HepG2 (cell line): ENCODE data around the gene COL8A1. TPM values are rescaled to one million over a fixed set of nuclear protein-coding genes. Genes with fewer than 3 reads are reported as not detected.

ENCODE experiments used
- ATAC-seq: fragments of 200-7000 bp; cut with Tn5 transposase; 3 replicates; pipeline ENCODE4 v1.9.1; 2020; ENCODE audit warnings: mild to moderate bottlenecking, moderate library complexity
- BruUV-seq: library from RNA; stranded (reverse); fragments of 400-500 nt; replicated peaks from 2 replicates; lab custom pipeline; 2021; lab: Mats Ljungman, UMichigan
- CTCF ChIA-PET: fragments of 300-600 bp; formaldehyde crosslinking; extraction: SDS; loops from one replicate; lab custom pipeline; 2021; ENCODE audit warnings: low total read pairs, inconsistent platforms, low intra/inter-chr PET ratio; lab: Yijun Ruan, JAX
- POLR2A ChIA-PET: fragments of 350-600 bp; sonication (Branson Sonifier 250); formaldehyde crosslinking; loops from one replicate; lab custom pipeline; 2020; ENCODE audit warnings: antibody characterized with exemption, inconsistent platforms; lab: Yijun Ruan, JAX
- DNase-seq: peaks from one replicate; pipeline ENCODE4 v3.0.0-alpha.2; 2015; ENCODE audit warnings: low spot score
- FAIRE-seq: peaks from 3 replicates; lab custom pipeline; 2011; peaks lifted over from hg19 to GRCh38; lab: Jason Lieb, UNC
- H2AFZ ChIP-seq: one replicate; pipeline ENCODE4 v1.6.1; 2011; ENCODE audit warnings: low read length, inconsistent platforms
- H3K27ac ChIP-seq: fragments of 300-600 bp; 3 replicates; pipeline ENCODE4 v1.8.0; 2011; ENCODE audit warnings: mixed run types, mild to moderate bottlenecking, mixed read lengths, low read length, inconsistent platforms; ENCODE audit not compliant: insufficient read depth; ENCODE audit errors: extremely low read length
- H3K27me3 ChIP-seq, 2 experiments: fragments of 200-600 bp in 1 of 2; 2 replicates in 1 of 2; 3 replicates in 1 of 2; pipeline versions ENCODE4 v1.6.0 to v1.8.0; 2011; ENCODE audit warnings: low read length in 2 of 2, mild to moderate bottlenecking in 2 of 2, moderate library complexity in 2 of 2, inconsistent platforms in 1 of 2; ENCODE audit not compliant: insufficient read depth in 2 of 2, control insufficient read depth in 1 of 2
- H3K36me3 ChIP-seq, 2 experiments: fragments of 200-600 bp in 1 of 2; replicated peaks in 1 of 2; 2 replicates in 1 of 2; 3 replicates in 1 of 2; pipeline versions ENCODE4 v1.5.1 to v1.8.0; 2011; ENCODE audit warnings: low read length in 2 of 2, inconsistent platforms in 1 of 2; ENCODE audit not compliant: insufficient read depth in 2 of 2, control insufficient read depth in 1 of 2
- H3K4me1 ChIP-seq: 2 replicates; pipeline ENCODE4 v1.5.1; 2012; ENCODE audit warnings: low read length, inconsistent platforms; ENCODE audit not compliant: insufficient read depth
- H3K4me2 ChIP-seq: 2 replicates; pipeline ENCODE4 v1.6.0; 2011; ENCODE audit warnings: low read depth, low read length, inconsistent platforms
- H3K4me3 ChIP-seq, 3 experiments: fragments of 200-600 bp in 1 of 3; sonication (generic), shearing (Covaris generic) in 1 of 3; replicated peaks in 1 of 3; 2 replicates each; pipeline ENCODE4 v1.5.1; 2011 to 2016; ENCODE audit warnings: low read length in 3 of 3, inconsistent platforms in 2 of 3, low read depth in 2 of 3, mild to moderate bottlenecking in 2 of 3, control low read depth in 1 of 3, mixed read lengths in 1 of 3; ENCODE audit not compliant: insufficient read depth in 1 of 3
- H3K79me2 ChIP-seq: one replicate; pipeline ENCODE4 v1.6.1; 2011; ENCODE audit warnings: low read length, inconsistent platforms; ENCODE audit not compliant: insufficient read depth
- H3K9ac ChIP-seq: 2 replicates; pipeline ENCODE4 v1.6.0; 2011; ENCODE audit warnings: mild to moderate bottlenecking, low read depth, low read length, inconsistent platforms; ENCODE audit not compliant: insufficient read depth
- H3K9me3 ChIP-seq: 2 replicates; pipeline ENCODE4 v1.5.1; 2012; ENCODE audit warnings: mild to moderate bottlenecking, low read length
- H4K20me1 ChIP-seq: 2 replicates; pipeline ENCODE4 v1.6.0; 2011; ENCODE audit warnings: inconsistent platforms, mild to moderate bottlenecking, low read length, moderate library complexity; ENCODE audit not compliant: insufficient read depth
- ATF2 ChIP-seq: sonication (generic); formaldehyde crosslinking; IDR thresholded peaks from 2 replicates; pipeline ENCODE4 v1.4.0; 2020; ENCODE audit warnings: missing genetic modification reagents
- GABPA ChIP-seq, 2 experiments: IDR thresholded peaks; 2 replicates each; pipeline ENCODE4 v1.6.1; 2011 to 2016; ENCODE audit warnings: low read depth in 2 of 2, low read length in 1 of 2, missing biosample characterization in 1 of 2, missing genetic modification characterization in 1 of 2
- HNF4A ChIP-seq: sonication (generic); formaldehyde crosslinking; IDR thresholded peaks from 2 replicates; pipeline ENCODE4 v1.4.0; 2020; ENCODE audit warnings: missing genetic modification reagents
- NR3C1 ChIP-seq: sonication (generic); formaldehyde crosslinking; IDR thresholded peaks from 2 replicates; pipeline ENCODE4 v1.4.0; 2020; ENCODE audit warnings: missing genetic modification reagents
- RARG ChIP-seq: sonication (generic); formaldehyde crosslinking; IDR thresholded peaks from 2 replicates; pipeline ENCODE4 v1.4.0; 2020; ENCODE audit warnings: low read depth, mild to moderate bottlenecking, missing genetic modification reagents
- RFXANK ChIP-seq: IDR thresholded peaks from 2 replicates; pipeline ENCODE4 v1.6.1; 2016
- U2AF2 ChIP-seq: fragments of 200-400 bp; formaldehyde crosslinking; IDR thresholded peaks from 2 replicates; pipeline ENCODE4 v1.6.1; 2017; ENCODE audit warnings: low read depth, mild to moderate bottlenecking, low read length
- ZFP36L1 ChIP-seq: sonication (generic); formaldehyde crosslinking; IDR thresholded peaks from 2 replicates; pipeline ENCODE4 v1.8.0; 2022; ENCODE audit warnings: mild to moderate bottlenecking, missing genetic modification reagents, moderate library complexity
- ZFP37 ChIP-seq: sonication (generic); formaldehyde crosslinking; IDR thresholded peaks from 2 replicates; pipeline ENCODE4 v1.4.0; 2020; ENCODE audit warnings: missing genetic modification reagents, borderline replicate concordance
- ZNF124 ChIP-seq: sonication (generic); formaldehyde crosslinking; IDR thresholded peaks from 2 replicates; pipeline ENCODE4 v1.4.0; 2020; ENCODE audit warnings: missing genetic modification reagents
- ZNF138 ChIP-seq: sonication (generic); formaldehyde crosslinking; IDR thresholded peaks from 2 replicates; pipeline ENCODE4 v1.5.0; 2020; ENCODE audit warnings: mild to moderate bottlenecking, low read depth, missing genetic modification reagents
- ZNF451 ChIP-seq: sonication (generic); formaldehyde crosslinking; IDR thresholded peaks from 2 replicates; pipeline ENCODE4 v1.5.0; 2020; ENCODE audit warnings: mild to moderate bottlenecking, missing genetic modification reagents
- ZNF510 ChIP-seq: sonication (generic); formaldehyde crosslinking; IDR thresholded peaks from 2 replicates; pipeline ENCODE4 v1.4.0; 2020; ENCODE audit warnings: low read depth, mild to moderate bottlenecking, missing genetic modification reagents
- WGBS: methylation state at CpG from one replicate; pipeline ENCODE4 v1.1.6; 2017; ENCODE audit warnings: low lambda C conversion rate; 5-methylcytosine and 5-hydroxymethylcytosine counted together
- in situ Hi-C: cut with HindIII; loops from 2 replicates; pipeline ENCODE4 v1.10.0; 2017; ENCODE audit warnings: low pct_unique_long_range_greater_than_20kb; ENCODE audit not compliant: extremely low pct_ligation_motif_present
- intact Hi-C: fragments of 100-400 bp; cut with micrococcal nuclease; formaldehyde crosslinking; loops from one replicate; pipeline ENCODE4 v1.10.0; 2022; ENCODE audit not compliant: unreplicated experiment
- polyA plus RNA-seq, 8 experiments: library from polyadenylated mRNA; depleted of rRNA in 3 of 8; stranded (reverse) in 7 of 8; unstranded in 1 of 8; fragments of >200 nt; fragmentation: Illumina TruSeq in 4 of 8; extraction: Trizol in 4 of 8; gene quantifications; 2 replicates each; pipeline versions ENCODE4 v1.2.1 to v1.2.3, GENCODE V29; 2011 to 2016; ENCODE audit warnings: low read depth in 4 of 8, missing spikeins in 1 of 8, mixed read lengths in 1 of 8; ENCODE audit not compliant: insufficient read depth in 1 of 8
- total RNA-seq, 5 experiments: library from RNA; depleted of rRNA; stranded (reverse); fragments of >200 nt; fragmentation: Illumina TruSeq; extraction: Trizol; gene quantifications; 2 replicates each; pipeline ENCODE4 v1.2.3, GENCODE V29; 2016; ENCODE audit warnings: low read depth in 1 of 5
- TF ChIP-seq, protein P1 (sequence below): sonication (generic); formaldehyde crosslinking; IDR thresholded peaks from 2 replicates; pipeline ENCODE4 v1.4.0; 2020; ENCODE audit warnings: missing genetic modification reagents, borderline replicate concordance
- TF ChIP-seq, protein P2 (sequence below): IDR thresholded peaks from 2 replicates; pipeline ENCODE4 v1.6.1; 2016; ENCODE audit warnings: mild to moderate bottlenecking, missing biosample characterization, missing genetic modification reagents

Gene COL8A1
- total and polyA plus RNA-seq, 2 of the 13 experiments (the other 11 are each of a cell fraction or from before 2014, with no cell fraction given): not detected

DNA sequence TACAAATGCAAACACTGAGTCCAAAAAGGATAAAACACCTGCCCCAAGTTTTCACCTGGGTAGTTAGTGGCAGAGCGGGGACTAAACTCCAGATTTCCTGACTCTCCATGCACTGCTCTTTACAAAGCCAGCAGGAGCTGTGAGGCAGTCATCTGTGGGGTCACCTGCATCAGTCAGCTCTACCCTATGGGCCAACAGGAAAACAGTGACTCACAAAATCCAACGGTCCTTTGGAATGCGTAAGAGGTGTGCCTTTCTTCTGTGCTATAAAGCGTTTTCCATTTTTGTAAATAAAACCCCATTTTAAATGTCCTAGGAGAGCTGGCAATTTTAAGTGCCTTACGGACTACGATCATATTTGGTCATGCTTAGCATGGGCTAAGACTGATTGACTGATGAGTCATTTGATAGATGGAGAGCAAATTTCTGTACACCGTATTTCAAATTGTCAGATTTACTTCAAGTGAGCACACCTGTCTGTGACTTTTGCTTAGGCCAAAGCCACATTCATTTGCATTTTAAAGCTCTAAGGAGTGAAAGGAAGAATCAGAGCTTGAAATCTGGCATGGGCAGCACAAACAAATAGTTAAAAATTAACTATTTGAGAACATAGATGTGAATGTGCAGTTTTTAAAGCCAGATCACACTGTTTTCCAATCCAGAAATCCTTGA lies 4.4 kb upstream of the COL8A1 start (continued):
- TF ChIP-seq, protein P1, sequence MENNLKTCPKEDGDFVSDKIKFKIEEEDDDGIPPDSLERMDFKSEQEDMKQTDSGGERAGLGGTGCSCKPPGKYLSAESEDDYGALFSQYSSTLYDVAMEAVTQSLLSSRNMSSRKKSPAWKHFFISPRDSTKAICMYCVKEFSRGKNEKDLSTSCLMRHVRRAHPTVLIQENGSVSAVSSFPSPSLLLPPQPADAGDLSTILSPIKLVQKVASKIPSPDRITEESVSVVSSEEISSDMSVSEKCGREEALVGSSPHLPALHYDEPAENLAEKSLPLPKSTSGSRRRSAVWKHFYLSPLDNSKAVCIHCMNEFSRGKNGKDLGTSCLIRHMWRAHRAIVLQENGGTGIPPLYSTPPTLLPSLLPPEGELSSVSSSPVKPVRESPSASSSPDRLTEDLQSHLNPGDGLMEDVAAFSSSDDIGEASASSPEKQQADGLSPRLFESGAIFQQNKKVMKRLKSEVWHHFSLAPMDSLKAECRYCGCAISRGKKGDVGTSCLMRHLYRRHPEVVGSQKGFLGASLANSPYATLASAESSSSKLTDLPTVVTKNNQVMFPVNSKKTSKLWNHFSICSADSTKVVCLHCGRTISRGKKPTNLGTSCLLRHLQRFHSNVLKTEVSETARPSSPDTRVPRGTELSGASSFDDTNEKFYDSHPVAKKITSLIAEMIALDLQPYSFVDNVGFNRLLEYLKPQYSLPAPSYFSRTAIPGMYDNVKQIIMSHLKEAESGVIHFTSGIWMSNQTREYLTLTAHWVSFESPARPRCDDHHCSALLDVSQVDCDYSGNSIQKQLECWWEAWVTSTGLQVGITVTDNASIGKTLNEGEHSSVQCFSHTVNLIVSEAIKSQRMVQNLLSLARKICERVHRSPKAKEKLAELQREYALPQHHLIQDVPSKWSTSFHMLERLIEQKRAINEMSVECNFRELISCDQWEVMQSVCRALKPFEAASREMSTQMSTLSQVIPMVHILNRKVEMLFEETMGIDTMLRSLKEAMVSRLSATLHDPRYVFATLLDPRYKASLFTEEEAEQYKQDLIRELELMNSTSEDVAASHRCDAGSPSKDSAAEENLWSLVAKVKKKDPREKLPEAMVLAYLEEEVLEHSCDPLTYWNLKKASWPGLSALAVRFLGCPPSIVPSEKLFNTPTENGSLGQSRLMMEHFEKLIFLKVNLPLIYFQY (CRISPR knock-in tag): no peak
- TF ChIP-seq HNF4A (CRISPR knock-in tag) (no peak), ZNF124 (CRISPR knock-in tag) (no peak), ATF2 (CRISPR knock-in tag) (no peak), U2AF2 (no peak), RFXANK (CRISPR knock-in tag) (no peak)

DNA sequence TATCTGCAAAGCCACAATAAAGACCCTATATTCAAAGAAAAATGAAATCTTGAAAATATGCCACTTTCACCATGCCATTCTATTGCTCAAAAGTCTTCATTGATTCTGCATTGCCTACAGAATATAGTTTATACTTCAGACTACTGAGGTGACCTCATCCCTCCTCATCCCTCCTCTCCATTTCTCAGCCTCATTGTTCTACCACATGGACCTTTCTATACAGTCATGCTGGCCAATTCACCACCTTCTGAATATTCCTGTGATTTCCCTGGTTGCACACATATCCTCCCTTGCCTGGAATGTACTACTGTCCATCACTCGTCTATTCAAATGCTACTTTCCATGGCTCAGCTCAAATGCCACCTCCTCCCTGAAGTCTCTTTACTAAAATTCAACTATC lies 3.5 kb upstream of the COL8A1 start:
- ATAC-seq: no peak
- Histone ChIP-seq H3K4me3 (no peak overlapping the region), H3K27me3 (peaks cover 4 to 29% of the 10 kb centered on the region in 2 experiments)

More for the DNA sequence above, 3.5 kb upstream of the COL8A1 start:
- H3K4me1 ChIP-seq: no peaks in the 10 kb centered on the region
- H3K9me3 ChIP-seq: no peaks in the 10 kb centered on the region
- BruUV-seq: no TSS peak
- ChIA-PET CTCF (no interaction called here), POLR2A (no interaction called here)
- no peak overlapping the region for H3K4me2 ChIP-seq
- H3K27ac ChIP-seq: no peak overlapping the region
- H4K20me1 ChIP-seq: no peaks in the 10 kb centered on the region
- intact Hi-C loops (no loop called here), in situ Hi-C loops (no loop called here)
- no peak overlapping the region for H2AFZ ChIP-seq
- 0% methylated on average over 1 of the region's 1 CpG for WGBS
- H3K79me2 ChIP-seq: no peaks in the 10 kb centered on the region
- FAIRE-seq (no peak), DNase-seq (no peak)
- H3K9ac ChIP-seq: no peak overlapping the region
- H3K36me3 ChIP-seq: no peaks in the 10 kb centered on the region
- TF ChIP-seq U2AF2: no peak
- no peak for TF ChIP-seq NR3C1
- TF ChIP-seq ZFP36L1 (CRISPR knock-in tag): no peak
- no peak for TF ChIP-seq ZFP37
- TF ChIP-seq RARG (CRISPR knock-in tag): no peak
- TF ChIP-seq, protein P2, sequence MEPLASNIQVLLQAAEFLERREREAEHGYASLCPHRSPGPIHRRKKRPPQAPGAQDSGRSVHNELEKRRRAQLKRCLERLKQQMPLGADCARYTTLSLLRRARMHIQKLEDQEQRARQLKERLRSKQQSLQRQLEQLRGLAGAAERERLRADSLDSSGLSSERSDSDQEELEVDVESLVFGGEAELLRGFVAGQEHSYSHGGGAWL (CRISPR knock-in tag): no peak
- no peak for TF ChIP-seq GABPA (IDR thresholded peaks at IDR 0.05; ENCODE audit: low read depth, low read length)
- no peak for TF ChIP-seq GABPA (CRISPR knock-in tag; IDR thresholded peaks at IDR 0.05; ENCODE audit: low read depth)
- no peak for TF ChIP-seq ZNF138 (CRISPR knock-in tag)
- TF ChIP-seq ZNF451 (CRISPR knock-in tag): no peak
- TF ChIP-seq ZNF510: no peak
- TF ChIP-seq, all 625 proteins: peak for 0
